GM12878 (cell line): Measurements from ENCODE around the gene MYT1. TPM values are rescaled to one million over a fixed set of nuclear protein-coding genes. Genes with fewer than 3 reads are reported as not detected.

Experiments used
- ATAC-seq: fragments of 200-7000 bp; cut with Tn5 transposase; 3 replicates; pipeline ENCODE4 v1.9.1; 2020; ENCODE audit warnings: mild to moderate bottlenecking, moderate library complexity
- BruUV-seq: library from RNA; stranded (reverse); fragments of 400-500 nt; replicated peaks from 2 replicates; lab custom pipeline; 2021; lab: Mats Ljungman, UMichigan
- CTCF ChIA-PET: fragments of 300-600 bp; sonication (Branson Sonifier 250); formaldehyde crosslinking; extraction: SDS; loops from one replicate; lab custom pipeline; 2021; ENCODE audit warnings: inconsistent platforms; lab: Yijun Ruan, JAX
- POLR2A ChIA-PET: fragments of 350-600 bp; formaldehyde crosslinking; extraction: SDS; loops from one replicate; lab custom pipeline; 2021; ENCODE audit warnings: inconsistent platforms; lab: Charles Lee
- RAD21 ChIA-PET: fragments of 300-600 bp; sonication (Branson Sonifier 250); formaldehyde crosslinking; loops from one replicate; lab custom pipeline; 2023; ENCODE audit warnings: antibody characterized with exemption; ENCODE audit not compliant: unreplicated experiment; lab: Charles Lee
- SMC1A ChIA-PET: fragments of 300-600 bp; sonication (Branson Sonifier 250); formaldehyde crosslinking; loops from one replicate; lab custom pipeline; 2023; ENCODE audit not compliant: unreplicated experiment, uncharacterized antibody; lab: Charles Lee
- DNase-seq: peaks from one replicate; pipeline ENCODE4 v3.0.0-alpha.2; 2011; ENCODE audit warnings: low read depth, low spot score
- FAIRE-seq: peaks from 3 replicates; lab custom pipeline; 2011; peaks lifted over from hg19 to GRCh38; lab: Jason Lieb, UNC
- H2AFZ ChIP-seq: 2 replicates; pipeline ENCODE4 v1.6.0; 2011; ENCODE audit warnings: low read depth, low read length, control low read depth; ENCODE audit not compliant: control insufficient read depth
- H3K27ac ChIP-seq: 2 replicates; pipeline ENCODE4 v1.5.1; 2011; ENCODE audit warnings: control low read depth; ENCODE audit not compliant: control insufficient read depth, insufficient read depth
- H3K27me3 ChIP-seq, 2 experiments: replicated peaks in 1 of 2; 2 replicates each; pipeline versions ENCODE4 v1.6.0 to v1.6.1; 2011; ENCODE audit warnings: low read length in 1 of 2; ENCODE audit not compliant: control insufficient read depth in 2 of 2, insufficient read depth in 2 of 2
- H3K36me3 ChIP-seq, 2 experiments: 2 replicates each; pipeline ENCODE4 v1.5.1; 2011; ENCODE audit warnings: low read length in 1 of 2; ENCODE audit not compliant: control insufficient read depth in 2 of 2, insufficient read depth in 2 of 2
- H3K4me1 ChIP-seq: 2 replicates; pipeline ENCODE4 v1.6.1; 2011; ENCODE audit warnings: mild to moderate bottlenecking, low read length, moderate library complexity, mixed read lengths; ENCODE audit not compliant: control insufficient read depth, insufficient read depth
- H3K4me2 ChIP-seq: 2 replicates; pipeline ENCODE4 v1.6.0; 2011; ENCODE audit warnings: control low read depth; ENCODE audit not compliant: control insufficient read depth, insufficient read depth
- H3K4me3 ChIP-seq: fragments of 200-600 bp; sonication (generic); 2 replicates; pipeline ENCODE4 v1.5.1; 2016
- H3K79me2 ChIP-seq: 2 replicates; pipeline ENCODE4 v1.6.0; 2011; ENCODE audit warnings: low read length; ENCODE audit not compliant: control insufficient read depth, insufficient read depth
- H3K9ac ChIP-seq: 2 replicates; pipeline ENCODE4 v1.8.0; 2011; ENCODE audit warnings: low read length, control low read depth, mixed read lengths; ENCODE audit not compliant: control insufficient read depth, insufficient read depth
- H3K9me3 ChIP-seq: replicated peaks from 3 replicates; pipeline ENCODE4 v1.5.1; 2011; ENCODE audit warnings: mild to moderate bottlenecking, low read length; ENCODE audit not compliant: control insufficient read depth, insufficient read depth
- H4K20me1 ChIP-seq: 2 replicates; pipeline ENCODE4 v1.6.0; 2011; ENCODE audit not compliant: control insufficient read depth, insufficient read depth
- ASH2L ChIP-seq: fragments of 300-600, 200-600 bp; sonication (generic); IDR thresholded peaks from 2 replicates; pipeline ENCODE4 v1.6.1; 2017; ENCODE audit warnings: low read depth, mild to moderate bottlenecking, borderline replicate concordance
- ATF2 ChIP-seq: IDR thresholded peaks from 2 replicates; pipeline ENCODE4 v1.6.1; 2012; ENCODE audit warnings: low read length, inconsistent platforms
- BCLAF1 ChIP-seq: fragments of 450-650 bp; IDR thresholded peaks from 2 replicates; pipeline ENCODE4 v1.6.1; 2017; ENCODE audit warnings: antibody characterized with exemption, mild to moderate bottlenecking, moderate library complexity
- CBFB ChIP-seq: IDR thresholded peaks from 2 replicates; pipeline ENCODE4 v1.6.1; 2016; ENCODE audit warnings: antibody characterized with exemption, low read depth
- CEBPZ ChIP-seq: fragments of 150-350 bp; IDR thresholded peaks from 2 replicates; pipeline ENCODE4 v1.6.1; 2016; ENCODE audit warnings: low read depth, low read length
- HSF1 ChIP-seq: fragments of 150-350 bp; IDR thresholded peaks from 2 replicates; pipeline ENCODE4 v1.6.1; 2014; ENCODE audit warnings: mild to moderate bottlenecking, low read depth, low read length
- KDM1A ChIP-seq: fragments of 200-600 bp; sonication (generic); IDR thresholded peaks from 2 replicates; pipeline ENCODE4 v1.6.1; 2016; ENCODE audit warnings: borderline replicate concordance
- NBN ChIP-seq: fragments of 450-650 bp; IDR thresholded peaks from 2 replicates; pipeline ENCODE4 v1.6.1; 2016
- POLR2AphosphoS2 ChIP-seq: IDR thresholded peaks from 2 replicates; pipeline ENCODE4 v1.6.1; 2011; ENCODE audit warnings: low read depth, mild to moderate bottlenecking, low read length, improper control_type of control experiment, moderate library complexity
- POLR2AphosphoS5 ChIP-seq: IDR thresholded peaks from 2 replicates; pipeline ENCODE4 v1.6.1; 2011; ENCODE audit warnings: mild to moderate bottlenecking, low read length, inconsistent platforms
- RB1 ChIP-seq: fragments of 450-650 bp; formaldehyde crosslinking; IDR thresholded peaks from 2 replicates; pipeline ENCODE4 v1.6.1; 2017; ENCODE audit warnings: mild to moderate bottlenecking, borderline replicate concordance
- SIX5 ChIP-seq: IDR thresholded peaks from 2 replicates; pipeline ENCODE4 v1.6.1; 2011; ENCODE audit warnings: mild to moderate bottlenecking, low read depth, low read length, moderate library complexity; ENCODE audit not compliant: severe bottlenecking
- SREBF1 ChIP-seq: IDR thresholded peaks from 2 replicates; pipeline ENCODE4 v1.6.1; 2012; ENCODE audit warnings: mild to moderate bottlenecking, low read length
- STAT3 ChIP-seq: IDR thresholded peaks from 2 replicates; pipeline ENCODE4 v1.6.1; 2011; ENCODE audit warnings: low read depth, low read length, improper control_type of control experiment
- TARDBP ChIP-seq: IDR thresholded peaks from 2 replicates; pipeline ENCODE4 v1.6.1; 2016; ENCODE audit warnings: borderline replicate concordance
- USF2 ChIP-seq: IDR thresholded peaks from 2 replicates; pipeline ENCODE4 v1.6.1; 2011; ENCODE audit warnings: low read depth, low read length, improper control_type of control experiment, borderline replicate concordance
- WGBS: methylation state at CpG from one replicate; pipeline ENCODE4 v1.1.6; 2016; ENCODE audit warnings: low lambda C conversion rate; ENCODE audit not compliant: insufficient replicate concordance, insufficient coverage; ENCODE audit errors: missing lambda C conversion rate; 5-methylcytosine and 5-hydroxymethylcytosine counted together
- in situ Hi-C: fragments of 300-500 bp; cut with MboI; formaldehyde crosslinking; loops from 9 replicates; pipeline ENCODE4 v1.14.3; 2018; ENCODE audit warnings: mixed read lengths
- intact Hi-C: fragments of 100-400 bp; cut with micrococcal nuclease; formaldehyde crosslinking; loops from one replicate; pipeline ENCODE4 v1.14.2; 2022; ENCODE audit not compliant: unreplicated experiment
- polyA plus RNA-seq, 11 experiments: library from polyadenylated mRNA; depleted of rRNA in 4 of 11; unstranded in 6 of 11; stranded (reverse) in 5 of 11; fragments of >200 nt; fragmentation: Nextera tagmentation in 4 of 11; fragmentation: Illumina TruSeq in 1 of 11; extraction: Ambion mirVana in 4 of 11; extraction: Trizol in 1 of 11; gene quantifications; 1 replicate in 1 of 11; 2 replicates in 10 of 11; pipeline versions ENCODE4 v1.2.1 to v1.2.3, GENCODE V29; 2011 to 2016; ENCODE audit warnings: inconsistent platforms in 2 of 11, missing spikeins in 2 of 11, low read depth in 1 of 11
- total RNA-seq, 4 experiments: library from RNA; depleted of rRNA in 3 of 4; stranded (reverse); fragments of >200 nt in 3 of 4; fragmentation: Illumina TruSeq in 1 of 4; extraction: Trizol in 1 of 4; gene quantifications; 2 replicates each; pipeline versions ENCODE4 v1.2.1 to v1.2.3, GENCODE V29; 2013 to 2021

Gene MYT1
- total and polyA plus RNA-seq, 10 of the 15 experiments (the other 5 are each of a cell fraction or from before 2014, with no cell fraction given), result 0.01 to 0.10 TPM; not detected in 8

GRCh38 chr20:64209148-64209547 is 44.9 kb downstream of the MYT1 start:
- H3K27me3 ChIP-seq, result peaks cover 2 to 4% of the 10 kb centered on the region in 2 experiments; a peak in 3 of 4 replicates
- ChIA-PET CTCF (no interaction called here), POLR2A (no interaction called here), RAD21 (no interaction called here), SMC1A (no interaction called here)
- intact Hi-C loops, result no loop called here
- 32% methylated on average over 6 of the region's 7 CpGs for WGBS
- no peak overlapping the region for H3K4me3 ChIP-seq
- ATAC-seq, result no peak
- H3K27ac ChIP-seq, result no peak overlapping the region
- no peak overlapping the region for H2AFZ ChIP-seq
- no peak for FAIRE-seq
- no TSS peak for BruUV-seq
- H3K9ac ChIP-seq, result no peak overlapping the region
- H3K4me1 ChIP-seq, result no peaks in the 10 kb centered on the region
- DNase-seq, result no peak
- in situ Hi-C loops, result no loop called here
- no peak overlapping the region for H3K4me2 ChIP-seq
- no peaks in the 10 kb centered on the region for H3K36me3 ChIP-seq
- no peaks in the 10 kb centered on the region for H3K9me3 ChIP-seq
- H3K79me2 ChIP-seq, result no peaks in the 10 kb centered on the region
- H4K20me1 ChIP-seq, result no peaks in the 10 kb centered on the region
- TF ChIP-seq SREBF1 (no peak), POLR2AphosphoS5 (no peak), TARDBP (no peak), CEBPZ (no peak), RB1 (no peak), CBFB (no peak), ATF2 (no peak), SIX5 (no peak), ASH2L (no peak), KDM1A (no peak), POLR2AphosphoS2 (no peak), HSF1 (no peak), BCLAF1 (no peak), STAT3 (no peak), NBN (no peak), USF2 (no peak)
